Fibroblast of lung (primary cell): ENCODE measurements around the gene SDK1.

Experiments used
- EZH2 ChIP-seq: IDR thresholded peaks from 2 replicates; pipeline ENCODE4 v1.5.1; 2012; ENCODE audit warnings: low read length, control low read depth, mild to moderate bottlenecking; ENCODE audit errors: missing control alignments
- TF ChIP-seq, protein P1 (sequence below), 2 donors: IDR thresholded peaks in 1 of 2; conservative IDR thresholded peaks in 1 of 2; 1 replicate in 1 of 2; 2 replicates in 1 of 2; pipeline ENCODE4 v1.5.1; 2011 to 2012; ENCODE audit warnings: low read length in 2 of 2, control low read depth in 1 of 2, inconsistent platforms in 1 of 2, low read depth in 1 of 2, mild to moderate bottlenecking in 1 of 2

DNA sequence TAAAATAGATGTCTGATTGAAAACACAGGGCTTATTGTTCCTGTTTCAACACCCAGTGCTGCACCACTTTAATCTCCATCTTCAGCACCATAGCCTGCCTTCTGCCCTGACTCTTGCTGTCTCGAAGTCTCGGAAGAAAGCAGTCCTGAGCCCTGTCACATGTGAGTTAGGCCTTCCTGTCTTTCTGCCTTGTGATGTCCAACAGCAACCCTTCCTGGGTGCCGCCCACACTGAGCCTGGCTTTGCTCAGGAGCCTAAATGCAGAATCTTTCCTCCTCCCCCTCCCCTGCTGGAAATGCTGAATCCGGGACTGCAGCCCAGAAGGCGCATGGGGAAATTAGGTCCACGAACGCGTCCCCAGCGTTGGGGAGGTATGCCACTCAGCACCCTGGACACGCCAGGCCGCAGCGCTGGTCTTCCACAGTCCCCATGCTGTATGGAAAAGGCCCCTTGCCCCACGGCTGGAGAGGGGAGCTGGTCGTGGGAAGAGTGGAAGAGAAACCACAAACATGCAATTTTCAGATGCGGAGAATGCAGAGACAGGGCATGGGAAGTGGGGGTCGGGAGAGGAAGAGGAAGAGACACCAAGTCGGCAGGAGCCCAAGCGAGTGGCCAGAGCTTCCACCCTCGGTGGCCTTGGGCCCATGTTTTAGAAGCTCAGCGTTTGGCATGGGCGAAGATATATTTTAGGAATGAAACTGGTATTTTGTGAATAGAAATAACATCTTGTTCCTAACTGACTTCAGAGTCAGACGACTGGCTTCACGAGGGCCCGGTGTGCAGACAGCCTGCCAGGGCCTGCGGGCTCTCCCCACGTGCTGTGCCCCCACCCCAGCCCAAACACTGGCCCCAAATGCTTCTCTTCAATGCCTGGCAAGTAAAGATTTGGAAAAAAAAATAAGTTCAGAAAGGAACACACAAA lies 724.9 kb downstream of the SDK1 start:
- TF ChIP-seq, protein P1, sequence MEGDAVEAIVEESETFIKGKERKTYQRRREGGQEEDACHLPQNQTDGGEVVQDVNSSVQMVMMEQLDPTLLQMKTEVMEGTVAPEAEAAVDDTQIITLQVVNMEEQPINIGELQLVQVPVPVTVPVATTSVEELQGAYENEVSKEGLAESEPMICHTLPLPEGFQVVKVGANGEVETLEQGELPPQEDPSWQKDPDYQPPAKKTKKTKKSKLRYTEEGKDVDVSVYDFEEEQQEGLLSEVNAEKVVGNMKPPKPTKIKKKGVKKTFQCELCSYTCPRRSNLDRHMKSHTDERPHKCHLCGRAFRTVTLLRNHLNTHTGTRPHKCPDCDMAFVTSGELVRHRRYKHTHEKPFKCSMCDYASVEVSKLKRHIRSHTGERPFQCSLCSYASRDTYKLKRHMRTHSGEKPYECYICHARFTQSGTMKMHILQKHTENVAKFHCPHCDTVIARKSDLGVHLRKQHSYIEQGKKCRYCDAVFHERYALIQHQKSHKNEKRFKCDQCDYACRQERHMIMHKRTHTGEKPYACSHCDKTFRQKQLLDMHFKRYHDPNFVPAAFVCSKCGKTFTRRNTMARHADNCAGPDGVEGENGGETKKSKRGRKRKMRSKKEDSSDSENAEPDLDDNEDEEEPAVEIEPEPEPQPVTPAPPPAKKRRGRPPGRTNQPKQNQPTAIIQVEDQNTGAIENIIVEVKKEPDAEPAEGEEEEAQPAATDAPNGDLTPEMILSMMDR (conservative IDR thresholded peaks at IDR 0.05 in 1 of 2, IDR thresholded peaks at IDR 0.05 in 1 of 2; ENCODE audit: low read depth in 1 of 2, low read length in 2 of 2) = no peak
- no peak for TF ChIP-seq EZH2
